Fibroblast of lung (primary cell): ENCODE measurements around the gene NRBP1. TPM values are rescaled to one million over a fixed set of nuclear protein-coding genes. Genes with fewer than 3 reads are reported as not detected.

ENCODE experiments used
- DNase-seq, 2 donors: peaks; one replicate each; pipeline versions ENCODE4 v3.0.0 to v3.0.0-alpha.2; 2010; ENCODE audit warnings: low read depth in 2 of 2
- H2AFZ ChIP-seq: 2 replicates; pipeline ENCODE4 v1.5.1; 2012; ENCODE audit warnings: low read length, control low read depth, inconsistent platforms
- H3K27ac ChIP-seq: 2 replicates; pipeline ENCODE4 v1.5.1; 2011; ENCODE audit warnings: low read length, control low read depth; ENCODE audit not compliant: insufficient read depth
- H3K27me3 ChIP-seq: 2 replicates; pipeline ENCODE4 v1.5.1; 2011; ENCODE audit warnings: mild to moderate bottlenecking, low read length; ENCODE audit not compliant: control insufficient read depth, insufficient read depth
- H3K36me3 ChIP-seq: 2 replicates; pipeline ENCODE4 v1.5.1; 2011; ENCODE audit warnings: low read length; ENCODE audit not compliant: control insufficient read depth, insufficient read depth
- H3K4me1 ChIP-seq: 2 replicates; pipeline ENCODE4 v1.5.1; 2011; ENCODE audit warnings: low read length; ENCODE audit not compliant: control insufficient read depth, insufficient read depth; ENCODE audit errors: extremely low read depth
- H3K4me2 ChIP-seq: 2 replicates; pipeline ENCODE4 v1.5.1; 2011; ENCODE audit warnings: low read length, control low read depth; ENCODE audit not compliant: insufficient read depth; ENCODE audit errors: extremely low read depth
- H3K4me3 ChIP-seq, 4 experiments: fragments of 200-600 bp in 1 of 4; sonication (generic) in 1 of 4; replicated peaks in 1 of 4; 2 replicates each; pipeline ENCODE4 v1.5.1; 2011 to 2016; ENCODE audit warnings: low read length in 4 of 4, low read depth in 3 of 4, mild to moderate bottlenecking in 3 of 4, control low read depth in 2 of 4, inconsistent platforms in 1 of 4, mixed read lengths in 1 of 4; ENCODE audit not compliant: insufficient read depth in 1 of 4; ENCODE audit errors: control extremely low read depth in 1 of 4
- H3K79me2 ChIP-seq: 2 replicates; pipeline ENCODE4 v1.5.1; 2012; ENCODE audit warnings: mild to moderate bottlenecking, low read length, inconsistent platforms; ENCODE audit not compliant: control insufficient read depth, insufficient read depth
- H3K9ac ChIP-seq: 2 replicates; pipeline ENCODE4 v1.5.1; 2011; ENCODE audit warnings: mild to moderate bottlenecking, low read length, control low read depth; ENCODE audit not compliant: insufficient read depth
- H3K9me3 ChIP-seq: 2 replicates; pipeline ENCODE4 v1.5.1; 2012; ENCODE audit warnings: low read depth, low read length; ENCODE audit not compliant: control insufficient read depth, insufficient read depth
- H4K20me1 ChIP-seq: 2 replicates; pipeline ENCODE4 v1.5.1; 2011; ENCODE audit warnings: low read length; ENCODE audit not compliant: control insufficient read depth, insufficient read depth; ENCODE audit errors: extremely low read depth
- CTCF ChIP-seq, 2 donors: IDR thresholded peaks in 1 of 2; conservative IDR thresholded peaks in 1 of 2; 1 replicate in 1 of 2; 2 replicates in 1 of 2; pipeline ENCODE4 v1.5.1; 2011 to 2012; ENCODE audit warnings: low read length in 2 of 2, control low read depth in 1 of 2, inconsistent platforms in 1 of 2, low read depth in 1 of 2, mild to moderate bottlenecking in 1 of 2
- EZH2 ChIP-seq: IDR thresholded peaks from 2 replicates; pipeline ENCODE4 v1.5.1; 2012; ENCODE audit warnings: low read length, control low read depth, mild to moderate bottlenecking; ENCODE audit errors: missing control alignments
- polyA plus RNA-seq, 2 donors: library from polyadenylated mRNA; depleted of rRNA in 1 of 2; stranded (reverse) in 1 of 2; unstranded in 1 of 2; fragments of >200 nt; gene quantifications; 2 replicates each; pipeline ENCODE4 v1.2.1, GENCODE V29; 2011 to 2012; ENCODE audit warnings: missing spikeins in 1 of 2
- total RNA-seq: library from RNA; depleted of rRNA; stranded (reverse); fragments of >200 nt; gene quantifications from 2 replicates; pipeline ENCODE4 v1.2.1, GENCODE V29; 2014

The NRBP1 gene
- total and polyA plus RNA-seq, 2 donors (not counting 1 experiment from before 2014, with no cell fraction given), result 77.5 to 192 TPM

- Histone ChIP-seq H3K36me3 (no peaks in the 10 kb centered on the region), H3K79me2 (peaks cover 89% of the 10 kb centered on the region), H3K27ac (no peak overlapping the region), H3K4me2 (no peak overlapping the region), H3K4me1 (peaks cover 2% of the 10 kb centered on the region), H3K9me3 (no peaks in the 10 kb centered on the region), H3K27me3 (no peaks in the 10 kb centered on the region), H3K9ac (no peak overlapping the region), H3K4me3 (no peak overlapping the region), H4K20me1 (no peaks in the 10 kb centered on the region), H2AFZ (no peak overlapping the region)
- TF ChIP-seq CTCF (conservative IDR thresholded peaks at IDR 0.05 in 1 of 2, IDR thresholded peaks at IDR 0.05 in 1 of 2; ENCODE audit: low read depth in 1 of 2, low read length in 2 of 2), result no peak
- TF ChIP-seq EZH2, result no peak
- no peak for DNase-seq
Observed at GRCh38 chr2:27398962-27399361, 29.5 kb upstream of the NRBP1 start.

GRCh38 chr2:27400348-27401135, 27.9 kb upstream of the NRBP1 start:
- no peaks in the 10 kb centered on the region for H4K20me1 ChIP-seq

More at GRCh38 chr2:27400348-27401135, 27.9 kb upstream of the NRBP1 start:
- Histone ChIP-seq H3K36me3 (no peaks in the 10 kb centered on the region), H3K4me3 (no peak overlapping the region), H3K27me3 (no peaks in the 10 kb centered on the region), H3K27ac (no peak overlapping the region), H2AFZ (no peak overlapping the region), H3K4me1 (peaks cover 2% of the 10 kb centered on the region), H3K4me2 (no peak overlapping the region), H3K9me3 (no peaks in the 10 kb centered on the region), H3K9ac (no peak overlapping the region), H3K79me2 (peaks cover 90% of the 10 kb centered on the region)
- TF ChIP-seq CTCF (conservative IDR thresholded peaks at IDR 0.05 in 1 of 2, IDR thresholded peaks at IDR 0.05 in 1 of 2; ENCODE audit: low read depth in 1 of 2, low read length in 2 of 2), result no peak
- no peak for TF ChIP-seq EZH2
- no peak for DNase-seq
